ENCODE data around the gene LRFN4.

LRFN4 gene

DNA sequence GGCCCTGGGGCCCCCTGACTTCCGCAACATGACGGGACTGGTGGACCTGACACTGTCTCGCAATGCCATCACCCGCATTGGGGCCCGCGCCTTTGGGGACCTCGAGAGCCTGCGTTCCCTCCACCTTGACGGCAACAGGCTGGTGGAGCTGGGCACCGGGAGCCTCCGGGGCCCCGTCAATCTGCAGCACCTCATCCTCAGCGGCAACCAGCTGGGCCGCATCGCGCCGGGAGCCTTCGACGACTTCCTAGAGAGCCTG, 992 bp downstream of the LRFN4 start:
- DNase-seq: no peak

DNA sequence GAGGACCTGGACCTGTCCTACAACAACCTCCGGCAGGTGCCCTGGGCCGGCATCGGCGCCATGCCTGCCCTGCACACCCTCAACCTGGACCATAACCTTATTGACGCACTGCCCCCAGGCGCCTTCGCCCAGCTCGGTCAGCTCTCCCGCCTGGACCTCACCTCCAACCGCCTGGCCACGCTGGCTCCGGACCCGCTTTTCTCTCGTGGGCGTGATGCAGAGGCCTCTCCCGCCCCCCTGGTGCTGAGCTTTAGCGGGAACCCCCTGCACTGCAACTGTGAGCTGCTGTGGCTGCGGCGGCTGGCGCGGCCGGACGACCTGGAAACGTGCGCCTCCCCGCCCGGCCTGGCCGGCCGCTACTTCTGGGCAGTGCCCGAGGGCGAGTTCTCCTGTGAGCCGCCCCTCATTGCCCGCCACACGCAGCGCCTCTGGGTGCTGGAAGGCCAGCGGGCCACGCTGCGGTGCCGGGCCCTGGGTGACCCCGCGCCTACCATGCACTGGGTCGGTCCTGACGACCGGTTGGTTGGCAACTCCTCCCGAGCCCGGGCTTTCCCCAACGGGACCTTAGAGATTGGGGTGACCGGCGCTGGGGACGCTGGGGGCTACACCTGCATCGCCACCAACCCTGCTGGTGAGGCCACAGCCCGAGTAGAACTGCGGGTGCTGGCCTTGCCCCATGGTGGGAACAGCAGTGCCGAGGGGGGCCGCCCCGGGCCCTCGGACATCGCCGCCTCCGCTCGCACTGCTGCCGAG, 1.5 kb downstream of the LRFN4 start:
- no peak for DNase-seq

DNA sequence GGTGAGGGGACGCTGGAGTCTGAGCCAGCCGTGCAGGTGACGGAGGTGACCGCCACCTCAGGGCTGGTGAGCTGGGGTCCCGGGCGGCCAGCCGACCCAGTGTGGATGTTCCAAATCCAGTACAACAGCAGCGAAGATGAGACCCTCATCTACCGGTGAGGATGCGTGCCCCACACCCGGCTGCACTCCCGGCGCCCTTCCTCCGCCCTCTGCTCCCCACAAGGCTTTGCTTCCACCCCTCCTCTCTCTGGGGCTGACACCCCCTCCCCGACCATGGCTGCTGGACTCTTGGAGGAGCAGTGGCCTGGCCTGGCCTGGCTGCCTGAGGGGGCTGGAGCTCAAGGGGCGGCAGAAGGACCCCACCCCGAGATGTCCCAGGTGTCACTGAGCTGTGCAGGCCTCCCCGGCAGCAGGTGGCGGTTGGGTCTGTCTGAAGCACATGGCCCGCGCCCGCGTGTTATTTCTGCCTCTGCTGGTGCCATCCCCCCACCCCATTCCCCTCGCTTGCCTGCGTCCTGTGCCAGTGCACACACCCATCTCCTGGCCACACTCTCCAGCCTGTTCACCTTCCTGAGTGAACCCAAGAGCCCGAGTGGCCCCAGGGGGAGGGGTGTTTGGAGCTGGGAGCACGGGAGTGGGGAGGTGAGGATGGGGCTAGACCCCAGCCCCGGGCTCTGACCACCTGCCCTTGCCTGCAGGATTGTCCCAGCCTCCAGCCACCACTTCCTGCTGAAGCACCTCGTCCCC, 2.2 kb downstream of the LRFN4 start:
- DNase-seq: no peak

DNA sequence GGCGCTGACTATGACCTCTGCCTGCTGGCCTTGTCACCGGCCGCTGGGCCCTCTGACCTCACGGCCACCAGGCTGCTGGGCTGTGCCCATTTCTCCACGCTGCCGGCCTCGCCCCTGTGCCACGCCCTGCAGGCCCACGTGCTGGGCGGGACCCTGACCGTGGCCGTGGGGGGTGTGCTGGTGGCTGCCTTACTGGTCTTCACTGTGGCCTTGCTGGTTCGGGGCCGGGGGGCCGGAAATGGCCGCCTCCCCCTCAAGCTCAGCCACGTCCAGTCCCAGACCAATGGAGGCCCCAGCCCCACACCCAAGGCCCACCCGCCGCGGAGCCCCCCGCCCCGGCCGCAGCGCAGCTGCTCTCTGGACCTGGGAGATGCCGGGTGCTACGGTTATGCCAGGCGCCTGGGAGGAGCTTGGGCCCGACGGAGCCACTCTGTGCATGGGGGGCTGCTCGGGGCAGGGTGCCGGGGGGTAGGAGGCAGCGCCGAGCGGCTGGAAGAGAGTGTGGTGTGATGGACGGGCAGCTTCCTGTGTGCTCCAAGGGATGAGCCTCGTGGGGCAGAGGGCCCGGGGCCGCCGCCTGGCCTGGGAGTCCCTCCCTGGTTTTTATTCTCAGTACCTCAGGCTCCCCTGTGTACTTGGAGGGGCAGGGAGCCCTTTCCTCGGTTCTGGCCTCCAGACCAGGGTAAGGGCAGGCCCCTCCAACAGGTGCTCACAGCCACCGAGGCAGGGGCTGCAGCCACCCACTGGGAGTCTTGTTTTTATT, 3.0 kb downstream of the LRFN4 start:
- no peak for DNase-seq

DNA sequence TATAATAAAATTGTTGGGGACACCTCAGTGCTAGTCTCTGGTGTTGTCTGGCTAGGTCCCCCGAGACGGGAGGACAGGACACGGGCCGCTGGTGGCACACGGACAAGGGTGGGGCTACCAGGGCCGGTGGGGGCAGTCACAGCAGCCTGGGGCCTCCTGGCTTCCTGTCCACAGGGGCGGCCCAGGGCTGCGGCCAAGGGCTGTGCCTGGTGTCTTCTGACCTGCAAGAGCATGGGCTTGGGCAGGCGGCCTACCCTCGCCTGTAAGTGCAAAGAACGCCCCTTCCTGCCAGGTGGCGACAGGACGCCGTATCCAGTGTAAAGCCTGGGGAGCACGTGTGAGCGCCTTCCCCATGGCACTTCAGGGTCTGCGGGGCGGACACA, 3.6 kb downstream of the LRFN4 start:
- no peak for DNase-seq

DNA sequence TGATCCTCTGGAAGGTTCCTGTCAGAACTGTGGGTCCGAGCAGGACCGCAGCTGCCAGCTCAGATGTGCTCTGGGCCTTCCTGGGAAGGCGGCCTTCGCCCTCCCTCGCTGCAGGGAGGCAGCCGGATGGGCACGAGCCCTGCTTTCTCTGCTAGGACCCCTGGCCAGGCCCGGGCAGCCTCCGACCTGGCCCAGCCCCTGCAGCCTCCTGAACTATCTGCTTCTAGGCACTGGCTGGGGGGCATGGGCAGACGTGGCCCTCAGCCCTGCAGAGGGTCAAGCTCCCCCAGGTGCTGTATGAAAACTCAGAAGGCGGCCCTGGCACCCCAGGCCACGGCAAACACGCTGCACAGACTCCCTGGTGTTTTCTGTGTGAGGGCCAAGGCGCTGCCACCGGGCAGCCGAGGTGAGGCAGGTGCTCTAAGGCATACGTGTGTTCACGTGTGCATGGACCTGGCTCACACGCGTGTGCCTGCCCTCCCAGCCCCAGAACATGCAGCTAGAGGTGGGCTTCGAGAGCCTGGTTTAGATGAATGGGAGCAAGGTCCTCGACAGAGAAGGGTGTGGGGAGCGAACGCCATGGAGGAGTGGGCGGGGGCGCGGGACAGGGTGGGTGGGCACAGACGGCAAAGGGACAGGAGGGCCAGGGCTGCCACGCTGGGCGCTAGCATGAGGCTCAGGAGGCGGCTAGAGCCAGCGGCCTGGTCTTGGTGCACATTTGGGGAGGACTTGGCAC, 4.3 kb downstream of the LRFN4 start:
- DNase-seq: no peak

DNA sequence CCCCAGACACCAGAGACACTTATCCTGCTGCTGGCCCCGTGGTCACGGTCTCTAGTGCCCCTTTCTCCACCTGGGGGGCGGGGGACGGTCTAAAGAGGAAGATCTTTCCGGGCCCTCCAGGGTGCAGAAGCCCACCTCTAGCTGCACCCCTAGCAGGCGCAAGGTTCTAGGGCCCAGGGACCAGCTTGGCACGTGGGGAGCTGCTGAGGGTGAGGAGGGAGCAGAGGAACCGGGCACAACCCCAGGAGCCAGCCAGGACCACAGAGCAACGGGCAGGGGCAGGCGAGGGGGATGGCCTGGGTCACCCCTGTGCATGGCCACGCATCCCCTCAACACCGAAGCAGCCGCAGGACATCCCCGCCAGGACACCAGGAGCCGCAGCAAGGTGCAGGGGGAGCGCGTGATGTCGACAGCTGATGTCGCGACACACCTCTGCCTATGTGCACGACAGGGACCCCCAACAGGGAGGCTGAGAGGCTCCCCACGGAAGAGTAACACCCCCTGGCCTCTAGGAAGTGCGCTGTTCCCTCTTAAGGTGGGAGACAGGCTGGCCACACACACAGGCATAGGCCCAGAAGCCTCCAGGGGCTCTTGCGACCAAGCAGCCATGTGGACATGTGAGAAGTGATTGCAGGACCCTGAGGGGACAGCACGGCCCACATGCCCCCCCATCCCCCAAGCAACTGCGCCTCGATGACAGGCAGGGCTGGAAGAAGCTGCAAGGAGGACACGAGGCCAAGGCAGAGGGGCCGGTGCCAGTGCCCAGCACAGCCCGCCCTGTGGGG, 5.1 kb downstream of the LRFN4 start:
- DNase-seq: no peak

DNA sequence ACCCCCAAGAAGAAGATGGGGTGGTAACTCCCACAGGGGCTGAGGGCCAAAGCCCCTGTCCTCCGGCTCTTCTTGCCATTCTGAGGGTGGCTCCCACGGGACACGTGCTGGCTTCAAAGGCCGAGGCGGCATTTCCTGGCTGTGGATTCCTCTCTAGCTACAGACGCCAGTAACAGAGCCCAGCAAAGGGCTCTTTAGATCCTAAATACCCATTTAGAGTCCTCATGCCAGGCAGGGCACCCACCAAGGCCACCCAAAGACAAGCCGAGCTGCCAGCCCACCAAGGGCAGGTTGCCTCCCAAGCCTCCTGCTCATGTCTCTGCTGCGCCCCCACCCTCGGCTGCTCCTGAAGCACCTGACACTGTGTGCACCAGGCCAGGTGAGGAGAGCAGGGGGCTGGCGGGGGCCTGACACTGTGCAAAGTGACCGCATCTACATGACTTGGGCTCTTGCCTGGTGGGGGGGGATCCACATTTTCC, 5.7 kb downstream of the LRFN4 start:
- no peak for DNase-seq

DNA sequence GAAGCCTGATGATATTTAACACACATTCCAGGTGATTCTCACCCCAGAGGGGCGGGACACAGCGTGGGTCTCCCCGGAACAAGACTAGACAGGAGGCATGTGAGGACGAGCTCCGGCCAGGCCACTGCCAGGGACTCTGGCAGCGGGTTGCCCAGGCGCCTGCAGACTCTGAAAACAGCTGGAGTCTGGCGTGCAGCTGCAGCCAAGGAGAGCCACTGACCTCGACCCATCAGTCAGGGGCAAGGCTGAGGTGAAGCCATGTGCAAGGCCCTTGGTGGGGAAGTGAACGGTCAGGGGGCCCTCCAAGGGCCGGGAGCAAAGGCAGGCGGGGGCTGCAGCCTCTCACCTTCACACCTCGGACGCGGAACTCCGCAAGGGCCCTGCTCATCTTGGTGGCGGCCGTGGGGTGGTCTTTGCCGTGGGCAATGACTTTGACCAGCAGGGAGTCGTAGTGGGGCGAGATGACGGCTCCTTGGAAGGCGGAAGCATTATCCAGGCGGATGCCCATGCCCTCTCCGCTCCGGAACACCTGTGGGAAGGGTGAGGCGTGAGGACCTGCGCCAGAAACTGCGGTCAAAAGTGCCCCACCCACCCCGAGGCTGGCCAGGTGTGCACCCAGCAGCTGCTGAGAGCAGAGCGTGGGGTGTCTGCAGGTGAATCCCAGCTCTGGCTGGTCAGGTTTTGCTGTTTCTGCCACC, 6.7 kb downstream of the LRFN4 start:
- DNase-seq: no peak

DNA sequence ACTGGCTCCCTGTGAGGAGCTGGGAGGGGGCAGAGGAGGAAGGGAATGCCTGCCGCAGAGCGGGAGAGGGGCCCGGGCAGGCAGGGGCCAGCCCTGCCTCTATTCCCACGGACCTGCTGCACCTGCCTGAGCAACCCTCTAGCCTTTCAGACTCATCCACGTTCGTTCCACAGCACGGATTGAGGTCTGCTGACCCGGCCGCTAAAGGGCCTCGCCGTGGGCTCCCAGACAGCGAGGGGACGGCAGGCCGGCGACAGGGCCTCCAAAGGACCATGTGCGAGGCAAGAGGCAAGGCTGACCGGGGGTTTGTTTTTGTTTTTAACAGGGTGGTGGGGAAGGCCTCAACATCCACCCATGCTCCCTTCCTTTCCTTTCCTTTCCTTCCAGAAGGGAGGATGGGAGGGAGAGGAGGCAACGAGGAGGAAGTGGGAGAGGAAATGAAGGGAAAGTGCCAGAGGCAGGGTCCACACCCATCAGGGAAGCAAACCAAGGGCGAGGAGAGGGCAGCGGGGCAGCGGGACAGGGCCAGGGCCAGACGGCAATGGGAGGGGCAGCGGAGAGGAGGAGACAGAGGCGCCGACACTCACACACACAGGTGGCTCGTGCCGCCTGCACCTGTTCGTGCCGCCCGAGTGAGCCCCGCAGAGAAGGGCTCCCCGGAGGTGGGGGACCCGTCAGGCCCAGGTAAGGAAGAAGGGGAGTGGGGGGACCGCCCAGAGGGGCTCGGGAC, 7.5 kb downstream of the LRFN4 start:
- DNase-seq: no peak

DNA sequence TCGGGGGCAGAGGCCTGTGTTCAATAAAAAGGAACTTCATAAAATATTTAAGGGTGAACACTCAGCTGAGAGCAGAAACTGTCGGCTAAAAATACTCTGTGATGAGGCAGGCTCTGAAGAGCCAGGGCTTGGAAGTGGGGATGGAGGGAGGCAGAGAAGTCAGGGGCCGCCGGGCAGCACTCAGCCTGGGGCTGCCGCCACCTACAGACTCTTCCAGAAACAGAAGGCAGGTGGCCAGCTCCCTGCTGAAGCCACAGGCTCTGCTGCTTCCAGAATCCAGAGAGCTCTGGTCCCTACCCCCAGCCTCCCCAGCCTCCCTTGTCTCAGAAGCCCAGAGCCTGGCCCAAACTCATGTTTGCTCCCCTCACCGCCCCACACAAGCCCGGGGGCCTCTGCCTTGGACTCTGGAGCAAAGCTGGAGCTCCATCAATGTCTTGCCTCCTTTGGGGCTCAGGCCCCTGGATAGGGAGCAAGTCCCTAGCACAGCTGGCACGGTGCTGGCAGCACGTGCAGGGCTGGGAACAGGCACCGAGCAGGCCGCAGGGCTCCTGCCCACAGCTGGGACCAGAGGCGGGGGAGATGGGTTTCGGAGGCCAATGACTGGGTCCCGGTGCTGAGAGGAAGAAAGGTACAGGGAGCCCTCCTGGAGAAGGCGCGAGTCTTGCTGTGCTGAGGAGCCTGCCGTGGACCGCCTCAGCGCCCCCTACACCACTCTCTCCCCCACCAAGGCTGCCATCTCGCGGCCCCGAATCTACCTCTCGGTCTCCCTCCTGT, 8.2 kb downstream of the LRFN4 start:
- no peak for DNase-seq

DNA sequence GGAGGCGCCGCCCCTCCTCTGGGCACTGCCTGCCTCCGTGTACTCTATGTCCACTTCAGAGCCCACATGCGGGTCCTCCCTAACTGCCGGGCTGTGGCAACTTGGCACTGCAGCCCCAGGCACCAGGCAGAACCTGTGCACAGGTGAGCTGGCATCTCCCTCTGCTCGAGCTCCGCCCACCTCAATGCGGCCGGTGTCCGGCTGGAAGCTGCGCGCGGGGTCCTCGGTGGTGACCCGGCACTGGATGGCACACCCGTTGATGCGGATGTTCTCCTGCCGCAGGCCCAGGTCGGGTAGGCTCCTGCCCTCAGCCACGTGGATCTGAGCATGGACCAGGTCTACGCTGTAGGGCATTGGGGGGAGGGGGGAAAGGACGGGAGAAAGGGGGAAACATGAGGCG, 9.1 kb downstream of the LRFN4 start:
- no peak for DNase-seq

DNA sequence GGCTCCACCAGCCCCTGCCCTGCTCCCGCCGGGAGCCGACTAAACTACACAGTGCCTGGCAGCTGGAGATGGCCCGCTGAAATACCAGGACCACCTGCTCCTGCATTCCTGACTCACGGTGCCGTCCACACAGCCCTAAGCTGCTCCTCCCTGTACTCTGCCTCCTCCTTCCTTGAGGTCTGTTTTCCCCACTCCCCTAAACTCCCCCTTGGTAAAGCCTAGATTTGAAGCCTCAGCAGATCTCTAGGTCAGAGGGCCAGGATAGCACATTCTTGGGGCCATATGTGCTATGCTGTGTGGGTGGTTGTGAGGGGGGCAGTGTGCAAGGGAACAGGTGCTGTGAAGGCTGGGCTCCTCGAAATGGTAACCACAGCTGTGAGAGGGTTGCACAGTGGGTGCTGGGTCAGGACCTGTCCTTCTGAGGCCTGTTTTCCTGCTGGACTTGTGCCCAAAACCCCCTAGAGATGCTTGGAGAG, 9.7 kb downstream of the LRFN4 start:
- no peak for DNase-seq

DNA sequence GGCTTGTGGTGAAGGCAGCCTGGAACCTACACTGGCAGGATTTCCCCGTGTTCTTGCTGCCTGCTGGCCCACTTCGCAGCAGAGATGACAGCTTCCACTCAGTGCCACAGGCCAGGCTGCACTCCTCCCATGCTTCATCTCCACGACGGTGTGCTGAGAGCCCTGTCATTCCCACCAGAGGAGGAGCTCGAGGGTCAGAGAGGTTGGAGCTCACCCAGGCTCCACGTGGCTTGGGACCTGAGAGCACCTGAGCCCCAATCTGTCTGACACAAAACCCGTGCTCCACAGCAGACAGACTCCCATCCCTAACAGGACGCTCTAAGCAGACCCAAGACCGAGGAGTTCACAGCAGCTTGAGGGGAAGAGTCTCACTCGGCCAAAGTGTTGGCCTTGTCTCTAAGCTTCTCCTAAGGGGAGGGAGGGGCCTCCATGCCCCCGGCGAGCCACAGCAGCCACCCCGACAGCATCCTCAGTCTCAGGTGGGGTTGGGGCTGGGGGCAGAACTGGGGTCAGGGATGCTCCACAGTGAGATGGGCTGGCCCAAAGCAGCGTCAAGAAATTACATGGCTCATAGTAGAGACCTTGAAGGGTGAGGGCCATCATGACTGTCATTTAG, 10.7 kb downstream of the LRFN4 start:
- no peak for DNase-seq

DNA sequence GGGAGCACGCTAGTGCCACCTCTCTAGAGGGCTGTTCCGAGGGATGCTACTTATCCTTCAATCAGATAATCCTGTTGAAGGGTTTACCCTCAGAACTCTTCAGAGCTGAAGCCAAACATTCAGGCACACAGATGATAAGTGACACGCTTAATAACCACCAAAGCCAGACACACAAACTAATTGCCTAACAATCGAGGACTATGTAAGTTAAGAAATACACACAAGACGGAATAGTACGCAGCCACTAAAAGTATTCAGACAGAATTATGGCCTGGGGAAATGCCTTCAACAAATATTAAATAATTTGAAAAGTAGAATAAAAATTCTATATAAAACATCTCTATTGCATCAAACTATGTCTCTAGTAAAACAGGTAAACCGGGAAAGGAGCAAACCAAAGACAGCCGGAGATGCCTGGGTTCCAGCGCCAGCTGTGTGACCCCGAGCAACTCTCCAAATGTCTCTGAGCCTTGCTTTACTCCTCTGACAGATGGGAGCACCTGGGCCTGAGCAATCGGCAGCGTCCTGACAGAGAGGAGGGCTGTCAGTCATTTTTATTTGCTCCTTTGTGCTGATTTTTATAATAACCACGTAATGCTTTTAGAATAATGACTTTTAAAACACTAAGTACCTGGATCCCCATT, 11.3 kb downstream of the LRFN4 start:
- no peak for DNase-seq

DNA sequence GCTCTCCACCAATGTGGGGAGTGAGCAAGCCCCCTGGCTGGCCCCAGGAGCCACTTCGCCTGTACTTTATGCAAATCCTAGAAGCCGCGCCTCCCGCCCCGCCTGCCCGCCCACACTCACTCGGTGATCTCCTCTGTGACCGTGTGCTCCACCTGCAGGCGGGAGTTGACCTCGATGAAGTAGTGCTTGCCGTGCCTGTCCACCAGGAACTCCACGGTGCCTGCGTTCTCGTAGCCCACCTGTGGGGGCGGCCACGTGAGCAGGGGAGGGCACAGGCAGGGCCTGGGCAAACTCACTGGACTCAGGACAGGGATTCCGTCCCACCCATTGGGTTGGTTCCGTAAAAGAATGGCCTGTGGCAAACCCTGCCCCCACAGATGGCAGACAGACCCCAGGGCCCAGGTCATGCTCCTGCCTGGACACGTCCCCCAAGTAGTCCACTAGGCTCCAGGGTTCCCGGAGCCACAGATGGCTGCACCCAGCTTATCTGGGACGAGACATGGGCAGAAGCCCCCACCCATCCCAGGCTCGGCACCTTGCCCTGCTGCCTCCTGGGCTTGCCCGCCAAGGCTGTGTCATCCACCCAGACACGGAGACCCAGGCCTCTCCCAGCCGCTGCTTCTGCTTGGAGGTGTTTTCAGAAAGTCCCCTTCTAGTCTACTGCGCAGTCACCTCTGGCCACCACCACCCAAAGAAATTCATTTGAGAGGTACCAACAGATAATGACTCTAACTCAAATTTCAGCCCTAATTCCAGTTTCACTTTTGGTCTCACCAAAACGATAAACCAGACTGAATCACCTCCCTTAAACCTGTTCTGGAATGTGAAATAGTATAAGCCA, 12.1 kb downstream of the LRFN4 start:
- DNase-seq: no peak

DNA sequence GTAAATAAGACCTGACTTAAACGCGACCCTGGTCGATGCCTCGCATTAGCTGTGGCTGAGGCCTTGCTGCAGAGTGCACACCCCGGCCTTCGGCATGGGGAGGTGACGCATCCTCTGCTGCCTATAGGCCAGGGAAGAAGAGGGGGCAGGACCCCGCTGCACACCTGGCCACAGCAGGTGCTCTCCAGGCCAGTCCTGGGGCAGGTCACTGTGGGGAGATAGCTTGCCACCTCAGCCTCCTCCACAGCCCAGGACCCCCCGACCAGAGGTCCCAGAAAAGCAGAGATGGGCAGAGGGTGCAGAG, 12.7 kb downstream of the LRFN4 start:
- no peak for DNase-seq
